Fibroblast of lung (primary cell): ENCODE data around the gene SLC24A3.

ENCODE experiments used
- EZH2 ChIP-seq: IDR thresholded peaks from 2 replicates; pipeline ENCODE4 v1.5.1; 2012; ENCODE audit warnings: low read length, control low read depth, mild to moderate bottlenecking; ENCODE audit errors: missing control alignments
- TF ChIP-seq, protein P1 (sequence below), 2 donors: IDR thresholded peaks in 1 of 2; conservative IDR thresholded peaks in 1 of 2; 1 replicate in 1 of 2; 2 replicates in 1 of 2; pipeline ENCODE4 v1.5.1; 2011 to 2012; ENCODE audit warnings: low read length in 2 of 2, control low read depth in 1 of 2, inconsistent platforms in 1 of 2, low read depth in 1 of 2, mild to moderate bottlenecking in 1 of 2

DNA sequence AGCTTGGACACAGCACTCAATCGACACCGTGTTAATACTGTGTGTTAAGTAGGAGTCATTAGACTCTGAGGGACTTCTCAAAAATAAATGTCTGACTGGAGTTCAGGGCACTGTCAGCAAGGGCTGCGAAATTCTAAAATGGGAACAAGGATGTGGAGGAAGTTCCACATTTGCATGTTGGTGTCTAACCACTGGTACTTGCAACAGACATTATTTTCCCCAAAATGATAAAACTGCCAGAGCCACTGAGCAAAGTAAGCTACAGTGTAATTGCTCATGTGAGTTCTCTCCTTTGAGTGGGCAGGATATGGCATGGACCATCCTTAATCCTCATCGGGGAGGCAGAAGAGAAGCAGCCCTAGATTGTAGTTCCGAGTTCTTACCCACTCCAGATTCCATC is 215.9 kb downstream of the SLC24A3 start:
- TF ChIP-seq, protein P1, sequence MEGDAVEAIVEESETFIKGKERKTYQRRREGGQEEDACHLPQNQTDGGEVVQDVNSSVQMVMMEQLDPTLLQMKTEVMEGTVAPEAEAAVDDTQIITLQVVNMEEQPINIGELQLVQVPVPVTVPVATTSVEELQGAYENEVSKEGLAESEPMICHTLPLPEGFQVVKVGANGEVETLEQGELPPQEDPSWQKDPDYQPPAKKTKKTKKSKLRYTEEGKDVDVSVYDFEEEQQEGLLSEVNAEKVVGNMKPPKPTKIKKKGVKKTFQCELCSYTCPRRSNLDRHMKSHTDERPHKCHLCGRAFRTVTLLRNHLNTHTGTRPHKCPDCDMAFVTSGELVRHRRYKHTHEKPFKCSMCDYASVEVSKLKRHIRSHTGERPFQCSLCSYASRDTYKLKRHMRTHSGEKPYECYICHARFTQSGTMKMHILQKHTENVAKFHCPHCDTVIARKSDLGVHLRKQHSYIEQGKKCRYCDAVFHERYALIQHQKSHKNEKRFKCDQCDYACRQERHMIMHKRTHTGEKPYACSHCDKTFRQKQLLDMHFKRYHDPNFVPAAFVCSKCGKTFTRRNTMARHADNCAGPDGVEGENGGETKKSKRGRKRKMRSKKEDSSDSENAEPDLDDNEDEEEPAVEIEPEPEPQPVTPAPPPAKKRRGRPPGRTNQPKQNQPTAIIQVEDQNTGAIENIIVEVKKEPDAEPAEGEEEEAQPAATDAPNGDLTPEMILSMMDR (conservative IDR thresholded peaks at IDR 0.05 in 1 of 2, IDR thresholded peaks at IDR 0.05 in 1 of 2; ENCODE audit: low read depth in 1 of 2, low read length in 2 of 2): no peak
- TF ChIP-seq EZH2: no peak
